ENCODE data around the gene TM2D1. TPM values are rescaled to one million over a fixed set of nuclear protein-coding genes. Genes with fewer than 3 reads are reported as not detected.
A peak's percentile ranks its signal among the peaks of the same experiment; 100 is the strongest.

Gene TM2D1
- total RNA-seq, 1 experiment from 2014 or later, result 22.7 TPM

GRCh38 chr1:61757950-61758349 lies 33.0 kb upstream of the TM2D1 start:
- intact Hi-C loops (cut with micrococcal nuclease), result no loop called here
- no peak for DNase-seq (ENCODE audit: low read depth, low spot score)
- POLR2A ChIA-PET, result no interaction called here

GRCh38 chr1:61756773-61757172 lies 31.8 kb upstream of the TM2D1 start:
- intact Hi-C loops (cut with micrococcal nuclease), result no loop called here
- POLR2A ChIA-PET, result no interaction called here
- Histone ChIP-seq H2AFZ (ENCODE audit: low read depth, low read length, poor library complexity, severe bottlenecking) (no peak overlapping the region), H3K4me2 (ENCODE audit: low read length) (no peak overlapping the region), H4K20me1 (ENCODE audit: insufficient read depth) (no peaks in the 10 kb centered on the region), H3K36me3 (ENCODE audit: control insufficient read depth in 1 of 2, insufficient read depth in 2 of 2, low read length in 2 of 2) (no peaks in the 10 kb centered on the region), H3K79me2 (ENCODE audit: insufficient read depth, low read length) (peaks cover 88% of the 10 kb centered on the region), H3K9me2 (ENCODE audit: insufficient read depth) (no peaks in the 10 kb centered on the region), H3K9ac (ENCODE audit: low read length) (no peak overlapping the region), H3K27me3 (ENCODE audit: insufficient read depth, low read length) (no peaks in the 10 kb centered on the region), H3K4me3 (replicated peaks in 1 of 2; ENCODE audit: low read depth in 1 of 2, low read length in 2 of 2) (no peak overlapping the region), H3K27ac (ENCODE audit: low read depth, low read length) (no peak overlapping the region), H3K4me1 (ENCODE audit: control insufficient read depth in 1 of 2, insufficient read depth in 2 of 2, low read length in 2 of 2) (peaks cover 23 to 32% of the 10 kb centered on the region in 2 experiments), H3K9me3 (ENCODE audit: control insufficient read depth in 1 of 2, insufficient read depth in 1 of 2, low read depth in 1 of 2, low read length in 2 of 2) (no peaks in the 10 kb centered on the region)
- BruUV-seq (replicated peaks), result no TSS peak
- DNase-seq (ENCODE audit: low read depth, low spot score), result no peak
- RAD21 ChIA-PET (ENCODE audit: low non-redundant PET in 1 of 2, low total read pairs in 2 of 2, uncharacterized antibody in 2 of 2, unreplicated experiment in 2 of 2), result no interaction called here
- ATAC-seq, result no peak
- TF ChIP-seq ATF3 (IDR thresholded peaks at IDR 0.05), result no peak
- no peak for TF ChIP-seq FOSL1 (IDR thresholded peaks at IDR 0.05; ENCODE audit: low read depth)
- TF ChIP-seq TCF7L2 (IDR thresholded peaks at IDR 0.05; ENCODE audit: borderline replicate concordance, extremely low read depth, insufficient read depth, insufficient read length), result no peak
- TF ChIP-seq, protein P1, sequence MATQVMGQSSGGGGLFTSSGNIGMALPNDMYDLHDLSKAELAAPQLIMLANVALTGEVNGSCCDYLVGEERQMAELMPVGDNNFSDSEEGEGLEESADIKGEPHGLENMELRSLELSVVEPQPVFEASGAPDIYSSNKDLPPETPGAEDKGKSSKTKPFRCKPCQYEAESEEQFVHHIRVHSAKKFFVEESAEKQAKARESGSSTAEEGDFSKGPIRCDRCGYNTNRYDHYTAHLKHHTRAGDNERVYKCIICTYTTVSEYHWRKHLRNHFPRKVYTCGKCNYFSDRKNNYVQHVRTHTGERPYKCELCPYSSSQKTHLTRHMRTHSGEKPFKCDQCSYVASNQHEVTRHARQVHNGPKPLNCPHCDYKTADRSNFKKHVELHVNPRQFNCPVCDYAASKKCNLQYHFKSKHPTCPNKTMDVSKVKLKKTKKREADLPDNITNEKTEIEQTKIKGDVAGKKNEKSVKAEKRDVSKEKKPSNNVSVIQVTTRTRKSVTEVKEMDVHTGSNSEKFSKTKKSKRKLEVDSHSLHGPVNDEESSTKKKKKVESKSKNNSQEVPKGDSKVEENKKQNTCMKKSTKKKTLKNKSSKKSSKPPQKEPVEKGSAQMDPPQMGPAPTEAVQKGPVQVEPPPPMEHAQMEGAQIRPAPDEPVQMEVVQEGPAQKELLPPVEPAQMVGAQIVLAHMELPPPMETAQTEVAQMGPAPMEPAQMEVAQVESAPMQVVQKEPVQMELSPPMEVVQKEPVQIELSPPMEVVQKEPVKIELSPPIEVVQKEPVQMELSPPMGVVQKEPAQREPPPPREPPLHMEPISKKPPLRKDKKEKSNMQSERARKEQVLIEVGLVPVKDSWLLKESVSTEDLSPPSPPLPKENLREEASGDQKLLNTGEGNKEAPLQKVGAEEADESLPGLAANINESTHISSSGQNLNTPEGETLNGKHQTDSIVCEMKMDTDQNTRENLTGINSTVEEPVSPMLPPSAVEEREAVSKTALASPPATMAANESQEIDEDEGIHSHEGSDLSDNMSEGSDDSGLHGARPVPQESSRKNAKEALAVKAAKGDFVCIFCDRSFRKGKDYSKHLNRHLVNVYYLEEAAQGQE (IDR thresholded peaks at IDR 0.05; ENCODE audit: low read depth), result no peak
- TF ChIP-seq EGR1 (IDR thresholded peaks at IDR 0.05; ENCODE audit: low read depth), result no peak
- no peak for TF ChIP-seq CBX3 (IDR thresholded peaks at IDR 0.05; ENCODE audit: low read depth)
- TF ChIP-seq POLR2AphosphoS5 (IDR thresholded peaks at IDR 0.05; ENCODE audit: low read depth, low read length), result no peak
- TF ChIP-seq ZFX (IDR thresholded peaks at IDR 0.05), result no peak
- no peak for TF ChIP-seq SRF (IDR thresholded peaks at IDR 0.05; ENCODE audit: low read depth)
- TF ChIP-seq JUND (IDR thresholded peaks at IDR 0.05), result no peak
- TF ChIP-seq, protein P2, sequence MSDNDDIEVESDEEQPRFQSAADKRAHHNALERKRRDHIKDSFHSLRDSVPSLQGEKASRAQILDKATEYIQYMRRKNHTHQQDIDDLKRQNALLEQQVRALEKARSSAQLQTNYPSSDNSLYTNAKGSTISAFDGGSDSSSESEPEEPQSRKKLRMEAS (IDR thresholded peaks at IDR 0.05), result no peak
- CTCF ChIA-PET, result no interaction called here

More at GRCh38 chr1:61757950-61758349, 33.0 kb upstream of the TM2D1 start:
- Histone ChIP-seq H3K4me2 (ENCODE audit: low read length) (0 out of 2 replicates have a peak overlapping the region, but pooled peaks have one; percentile 12), H3K4me3 (replicated peaks in 1 of 2; ENCODE audit: low read depth in 1 of 2, low read length in 2 of 2) (no peak overlapping the region), H3K9me3 (ENCODE audit: control insufficient read depth in 1 of 2, insufficient read depth in 1 of 2, low read depth in 1 of 2, low read length in 2 of 2) (no peaks in the 10 kb centered on the region), H2AFZ (ENCODE audit: low read depth, low read length, poor library complexity, severe bottlenecking) (no peak overlapping the region), H3K36me3 (ENCODE audit: control insufficient read depth in 1 of 2, insufficient read depth in 2 of 2, low read length in 2 of 2) (no peaks in the 10 kb centered on the region; a peak in 1 of 4 replicates), H3K27ac (ENCODE audit: low read depth, low read length) (no peak overlapping the region), H3K9me2 (ENCODE audit: insufficient read depth) (no peaks in the 10 kb centered on the region), H4K20me1 (ENCODE audit: insufficient read depth) (no peaks in the 10 kb centered on the region), H3K27me3 (ENCODE audit: insufficient read depth, low read length) (no peaks in the 10 kb centered on the region), H3K4me1 (ENCODE audit: control insufficient read depth in 1 of 2, insufficient read depth in 2 of 2, low read length in 2 of 2) (peaks cover 23 to 30% of the 10 kb centered on the region in 2 experiments), H3K9ac (ENCODE audit: low read length) (no peak overlapping the region), H3K79me2 (ENCODE audit: insufficient read depth, low read length) (peaks cover 85% of the 10 kb centered on the region)
- TF ChIP-seq ZNF274 (IDR thresholded peaks at IDR 0.05; ENCODE audit: low read depth, low read length) (no peak), ZFX (IDR thresholded peaks at IDR 0.05) (no peak)
- ChIA-PET RAD21 (ENCODE audit: low non-redundant PET in 1 of 2, low total read pairs in 2 of 2, uncharacterized antibody in 2 of 2, unreplicated experiment in 2 of 2) (no interaction called here), CTCF (no interaction called here)
- BruUV-seq (replicated peaks), result no TSS peak
- ATAC-seq, result no peak

Data from HCT116 (cell line).